K562 (cell line): ENCODE data around the gene PHF5A. TPM values are rescaled to one million over a fixed set of nuclear protein-coding genes. Genes with fewer than 3 reads are reported as not detected.

ENCODE experiments used
- BACH1 ChIP-seq: fragments of 200-800 bp; sonication (Bioruptor generic); IDR thresholded peaks from 2 replicates; pipeline ENCODE4 v1.6.1; 2016; ENCODE audit warnings: missing genetic modification characterization, missing compliant biosample characterization
- BHLHE40 ChIP-seq: IDR thresholded peaks from 2 replicates; pipeline ENCODE4 v1.6.1; 2011; ENCODE audit warnings: low read length, improper control_type of control experiment
- CBX2 ChIP-seq: fragments of 200-600 bp; sonication (generic); IDR thresholded peaks from one replicate; pipeline ENCODE4 v1.6.1; 2012; ENCODE audit warnings: mild to moderate bottlenecking, low read length, inconsistent platforms; ENCODE audit not compliant: insufficient read depth, poor library complexity, severe bottlenecking
- CBX3 ChIP-seq, 2 experiments: IDR thresholded peaks; 1 replicate in 1 of 2; 2 replicates in 1 of 2; pipeline ENCODE4 v1.6.1; 2012; ENCODE audit warnings: inconsistent platforms in 2 of 2, low read length in 2 of 2, borderline replicate concordance in 1 of 2, control low read depth in 1 of 2
- CEBPG ChIP-seq, 3 experiments: fragments of 200-800 bp in 1 of 3; sonication (Bioruptor generic) in 1 of 3; sonication (generic) in 1 of 3; formaldehyde crosslinking in 1 of 3; IDR thresholded peaks in 2 of 3; conservative IDR thresholded peaks in 1 of 3; 2 replicates each; pipeline versions ENCODE4 v1.6.1 to v1.8.0; 2016 to 2022; ENCODE audit warnings: missing compliant biosample characterization in 2 of 3, missing genetic modification characterization in 2 of 3, mild to moderate bottlenecking in 1 of 3, missing genetic modification reagents in 1 of 3
- KDM2B ChIP-seq: fragments of 250-450 bp; sonication (Bioruptor Pico); IDR thresholded peaks from 2 replicates; pipeline ENCODE4 v1.8.0; 2021; ENCODE audit warnings: mild to moderate bottlenecking, moderate library complexity
- RBM39 ChIP-seq: fragments of 200-400 bp; formaldehyde crosslinking; optimal IDR thresholded peaks from 2 replicates; pipeline ENCODE3; 2018; ENCODE audit warnings: low read depth, low read length
- TCFL5 ChIP-seq: fragments of 250-450 bp; sonication (Bioruptor Pico); conservative IDR thresholded peaks from 2 replicates; pipeline ENCODE4 v1.6.1; 2021; ENCODE audit warnings: mild to moderate bottlenecking, moderate library complexity, matching md5 sums
- TSC22D4 ChIP-seq: fragments of 450-650 bp; IDR thresholded peaks from 2 replicates; pipeline ENCODE4 v1.6.1; 2016; ENCODE audit warnings: missing genetic modification characterization, missing biosample characterization, control low read depth
- polyA plus RNA-seq, 8 experiments: library from polyadenylated mRNA; depleted of rRNA in 4 of 8; stranded (reverse) in 5 of 8; unstranded in 3 of 8; fragments of >200 nt; fragmentation: Nextera tagmentation in 2 of 8; fragmentation: Illumina TruSeq in 1 of 8; extraction: Ambion mirVana in 2 of 8; extraction: Trizol in 1 of 8; gene quantifications; 2 replicates each; pipeline versions ENCODE4 v1.2.1 to v1.2.3, GENCODE V29; 2011 to 2014; ENCODE audit warnings: inconsistent platforms in 1 of 8, missing spikeins in 1 of 8
- total RNA-seq, 7 experiments: library from RNA; depleted of rRNA in 6 of 7; stranded (reverse); fragments of >200 nt in 6 of 7; fragmentation: Illumina TruSeq in 2 of 7; extraction: Trizol in 2 of 7; gene quantifications; 2 replicates each; pipeline versions ENCODE4 v1.2.1 to v1.2.3, GENCODE V29; 2011 to 2021; ENCODE audit warnings: low replicate concordance in 1 of 7
- TF ChIP-seq, protein P1 (sequence below), 2 experiments: fragments of 450-650 bp; conservative IDR thresholded peaks; 2 replicates each; pipeline ENCODE4 v1.6.1; 2017; ENCODE audit warnings: mild to moderate bottlenecking in 2 of 2, moderate library complexity in 2 of 2
- TF ChIP-seq, protein P2 (sequence below): fragments of 250-450 bp; sonication (Bioruptor Pico); IDR thresholded peaks from 2 replicates; pipeline ENCODE4 v1.6.1; 2021; ENCODE audit warnings: mild to moderate bottlenecking
- TF ChIP-seq, protein P3 (sequence below): fragments of 450-650 bp; formaldehyde crosslinking; conservative IDR thresholded peaks from 2 replicates; pipeline ENCODE4 v1.4.0; 2022; ENCODE audit warnings: mild to moderate bottlenecking, missing genetic modification characterization
- TF ChIP-seq, protein P4 (sequence below), 2 experiments: fragments of 450-650 bp; formaldehyde crosslinking in 1 of 2; IDR thresholded peaks; 2 replicates each; pipeline versions ENCODE4 v1.4.0 to v1.6.1; 2014 to 2020; ENCODE audit warnings: mild to moderate bottlenecking in 2 of 2, borderline replicate concordance in 1 of 2, low read depth in 1 of 2

The PHF5A gene
- total and polyA plus RNA-seq, 9 of the 15 experiments (the other 6 are each of a cell fraction or from before 2014, with no cell fraction given), result 14.2 to 144 (median 101) TPM

DNA sequence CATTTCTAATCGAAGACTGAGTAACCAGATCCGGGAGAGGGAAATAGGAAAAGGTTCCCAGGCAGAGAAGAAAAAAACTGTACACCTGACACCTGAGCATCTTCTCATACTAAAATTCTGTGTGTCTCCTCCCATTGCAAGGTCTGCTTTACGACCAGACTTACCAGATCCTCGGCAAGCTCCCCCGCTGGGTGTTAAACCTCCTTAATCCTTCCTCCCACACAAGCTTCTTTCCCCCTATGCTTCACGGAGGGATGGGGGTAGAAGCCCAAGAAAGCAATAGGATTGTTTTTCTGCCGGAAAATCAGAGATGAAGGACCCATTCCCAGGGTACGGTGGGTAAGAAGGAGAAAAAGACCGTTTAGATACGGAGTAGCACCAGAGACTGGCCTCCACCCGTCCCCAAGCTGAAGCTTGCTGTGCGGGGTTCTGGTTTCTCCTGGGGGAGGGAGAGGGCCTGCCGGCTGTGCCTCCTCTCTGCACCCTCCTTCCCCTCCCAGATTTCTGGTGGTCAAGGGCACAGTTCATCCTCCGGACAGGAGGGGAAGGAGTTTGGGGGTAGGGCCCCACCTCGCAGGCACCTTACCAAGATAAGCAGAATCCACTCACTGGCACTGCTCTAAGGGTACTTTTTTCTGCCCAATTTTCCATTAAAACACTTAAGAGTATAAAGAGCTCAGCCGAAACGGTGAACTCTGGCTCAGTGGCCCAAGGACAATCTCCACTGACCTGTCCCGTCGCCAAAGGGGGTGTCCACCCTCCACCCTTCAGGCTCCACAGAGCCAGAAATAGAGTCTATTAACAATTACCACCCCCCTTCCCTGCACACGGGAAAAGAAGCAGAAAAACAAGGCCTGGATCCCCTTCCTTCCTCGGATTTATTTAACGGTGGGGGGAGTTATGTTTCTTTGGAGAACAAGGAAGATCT lies 23.1 kb downstream of the PHF5A start (continued):
- TF ChIP-seq, protein P1, sequence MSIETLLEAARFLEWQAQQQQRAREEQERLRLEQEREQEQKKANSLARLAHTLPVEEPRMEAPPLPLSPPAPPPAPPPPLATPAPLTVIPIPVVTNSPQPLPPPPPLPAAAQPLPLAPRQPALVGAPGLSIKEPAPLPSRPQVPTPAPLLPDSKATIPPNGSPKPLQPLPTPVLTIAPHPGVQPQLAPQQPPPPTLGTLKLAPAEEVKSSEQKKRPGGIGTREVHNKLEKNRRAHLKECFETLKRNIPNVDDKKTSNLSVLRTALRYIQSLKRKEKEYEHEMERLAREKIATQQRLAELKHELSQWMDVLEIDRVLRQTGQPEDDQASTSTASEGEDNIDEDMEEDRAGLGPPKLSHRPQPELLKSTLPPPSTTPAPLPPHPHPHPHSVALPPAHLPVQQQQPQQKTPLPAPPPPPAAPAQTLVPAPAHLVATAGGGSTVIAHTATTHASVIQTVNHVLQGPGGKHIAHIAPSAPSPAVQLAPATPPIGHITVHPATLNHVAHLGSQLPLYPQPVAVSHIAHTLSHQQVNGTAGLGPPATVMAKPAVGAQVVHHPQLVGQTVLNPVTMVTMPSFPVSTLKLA (conservative IDR thresholded peaks at IDR 0.05), result no peak
- TF ChIP-seq CBX2 (no peak), TSC22D4 (tag) (no peak), KDM2B (CRISPR knock-in tag) (no peak), TCFL5 (CRISPR knock-in tag) (no peak), CEBPG (CRISPR knock-in tag; IDR thresholded peaks at IDR 0.05) (no peak), CEBPG (tag; conservative IDR thresholded peaks at IDR 0.05 in 1 of 2, IDR thresholded peaks at IDR 0.05 in 1 of 2) (no peak), RBM39 (no peak), BHLHE40 (no peak), BACH1 (tag) (no peak), CBX3 (IDR thresholded peaks at IDR 0.05; ENCODE audit: borderline replicate concordance in 1 of 2, low read length in 2 of 2) (no peak)
- TF ChIP-seq, protein P2, sequence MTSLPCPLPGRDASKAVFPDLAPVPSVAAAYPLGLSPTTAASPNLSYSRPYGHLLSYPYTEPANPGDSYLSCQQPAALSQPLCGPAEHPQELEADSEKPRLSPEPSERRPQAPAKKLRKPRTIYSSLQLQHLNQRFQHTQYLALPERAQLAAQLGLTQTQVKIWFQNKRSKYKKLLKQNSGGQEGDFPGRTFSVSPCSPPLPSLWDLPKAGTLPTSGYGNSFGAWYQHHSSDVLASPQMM, result no peak
- TF ChIP-seq, protein P3, sequence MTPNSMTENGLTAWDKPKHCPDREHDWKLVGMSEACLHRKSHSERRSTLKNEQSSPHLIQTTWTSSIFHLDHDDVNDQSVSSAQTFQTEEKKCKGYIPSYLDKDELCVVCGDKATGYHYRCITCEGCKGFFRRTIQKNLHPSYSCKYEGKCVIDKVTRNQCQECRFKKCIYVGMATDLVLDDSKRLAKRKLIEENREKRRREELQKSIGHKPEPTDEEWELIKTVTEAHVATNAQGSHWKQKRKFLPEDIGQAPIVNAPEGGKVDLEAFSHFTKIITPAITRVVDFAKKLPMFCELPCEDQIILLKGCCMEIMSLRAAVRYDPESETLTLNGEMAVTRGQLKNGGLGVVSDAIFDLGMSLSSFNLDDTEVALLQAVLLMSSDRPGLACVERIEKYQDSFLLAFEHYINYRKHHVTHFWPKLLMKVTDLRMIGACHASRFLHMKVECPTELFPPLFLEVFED (CRISPR knock-in tag), result no peak
- TF ChIP-seq, protein P4, sequence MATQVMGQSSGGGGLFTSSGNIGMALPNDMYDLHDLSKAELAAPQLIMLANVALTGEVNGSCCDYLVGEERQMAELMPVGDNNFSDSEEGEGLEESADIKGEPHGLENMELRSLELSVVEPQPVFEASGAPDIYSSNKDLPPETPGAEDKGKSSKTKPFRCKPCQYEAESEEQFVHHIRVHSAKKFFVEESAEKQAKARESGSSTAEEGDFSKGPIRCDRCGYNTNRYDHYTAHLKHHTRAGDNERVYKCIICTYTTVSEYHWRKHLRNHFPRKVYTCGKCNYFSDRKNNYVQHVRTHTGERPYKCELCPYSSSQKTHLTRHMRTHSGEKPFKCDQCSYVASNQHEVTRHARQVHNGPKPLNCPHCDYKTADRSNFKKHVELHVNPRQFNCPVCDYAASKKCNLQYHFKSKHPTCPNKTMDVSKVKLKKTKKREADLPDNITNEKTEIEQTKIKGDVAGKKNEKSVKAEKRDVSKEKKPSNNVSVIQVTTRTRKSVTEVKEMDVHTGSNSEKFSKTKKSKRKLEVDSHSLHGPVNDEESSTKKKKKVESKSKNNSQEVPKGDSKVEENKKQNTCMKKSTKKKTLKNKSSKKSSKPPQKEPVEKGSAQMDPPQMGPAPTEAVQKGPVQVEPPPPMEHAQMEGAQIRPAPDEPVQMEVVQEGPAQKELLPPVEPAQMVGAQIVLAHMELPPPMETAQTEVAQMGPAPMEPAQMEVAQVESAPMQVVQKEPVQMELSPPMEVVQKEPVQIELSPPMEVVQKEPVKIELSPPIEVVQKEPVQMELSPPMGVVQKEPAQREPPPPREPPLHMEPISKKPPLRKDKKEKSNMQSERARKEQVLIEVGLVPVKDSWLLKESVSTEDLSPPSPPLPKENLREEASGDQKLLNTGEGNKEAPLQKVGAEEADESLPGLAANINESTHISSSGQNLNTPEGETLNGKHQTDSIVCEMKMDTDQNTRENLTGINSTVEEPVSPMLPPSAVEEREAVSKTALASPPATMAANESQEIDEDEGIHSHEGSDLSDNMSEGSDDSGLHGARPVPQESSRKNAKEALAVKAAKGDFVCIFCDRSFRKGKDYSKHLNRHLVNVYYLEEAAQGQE (IDR thresholded peaks at IDR 0.05; ENCODE audit: borderline replicate concordance), result no peak
- TF ChIP-seq, protein P4 (CRISPR knock-in tag; IDR thresholded peaks at IDR 0.05; ENCODE audit: low read depth), result no peak
